AG04449 (cell line): Measurements from ENCODE around the gene M6PR.
"Not testable (repeated sequence)": the region's sequence is repeated elsewhere in the genome, so short reads cannot be mapped to it uniquely, and the experiment has no call there.

Experiments used
- CTCF ChIA-PET: fragments of 350-600 bp; formaldehyde crosslinking; extraction: SDS; loops from one replicate; lab custom pipeline; 2021; ENCODE audit warnings: antibody characterized with exemption; lab: Yijun Ruan, JAX
- POLR2A ChIA-PET: fragments of 400-600, 350-600 bp; formaldehyde crosslinking; extraction: SDS; loops from one replicate; lab custom pipeline; 2020; ENCODE audit warnings: antibody characterized with exemption, inconsistent platforms; lab: Yijun Ruan, JAX
- DNase-seq: peaks from one replicate; pipeline ENCODE4 v3.0.0-alpha.2; 2010; ENCODE audit warnings: low read depth, low spot score
- H3K4me3 ChIP-seq: 2 replicates; pipeline ENCODE4 v1.5.1; 2011; ENCODE audit warnings: low read depth, mild to moderate bottlenecking, control low read depth, low read length
- TF ChIP-seq, protein P1 (sequence below): IDR thresholded peaks from one replicate; pipeline ENCODE4 v1.5.1; 2011; ENCODE audit warnings: mild to moderate bottlenecking, moderate library complexity, low read length, control low read depth, inconsistent platforms; ENCODE audit not compliant: insufficient read depth; ENCODE audit errors: missing control alignments

M6PR gene

GRCh38 chr12:8916154-8916553 lies 33.3 kb downstream of the M6PR start:
- TF ChIP-seq, protein P1, sequence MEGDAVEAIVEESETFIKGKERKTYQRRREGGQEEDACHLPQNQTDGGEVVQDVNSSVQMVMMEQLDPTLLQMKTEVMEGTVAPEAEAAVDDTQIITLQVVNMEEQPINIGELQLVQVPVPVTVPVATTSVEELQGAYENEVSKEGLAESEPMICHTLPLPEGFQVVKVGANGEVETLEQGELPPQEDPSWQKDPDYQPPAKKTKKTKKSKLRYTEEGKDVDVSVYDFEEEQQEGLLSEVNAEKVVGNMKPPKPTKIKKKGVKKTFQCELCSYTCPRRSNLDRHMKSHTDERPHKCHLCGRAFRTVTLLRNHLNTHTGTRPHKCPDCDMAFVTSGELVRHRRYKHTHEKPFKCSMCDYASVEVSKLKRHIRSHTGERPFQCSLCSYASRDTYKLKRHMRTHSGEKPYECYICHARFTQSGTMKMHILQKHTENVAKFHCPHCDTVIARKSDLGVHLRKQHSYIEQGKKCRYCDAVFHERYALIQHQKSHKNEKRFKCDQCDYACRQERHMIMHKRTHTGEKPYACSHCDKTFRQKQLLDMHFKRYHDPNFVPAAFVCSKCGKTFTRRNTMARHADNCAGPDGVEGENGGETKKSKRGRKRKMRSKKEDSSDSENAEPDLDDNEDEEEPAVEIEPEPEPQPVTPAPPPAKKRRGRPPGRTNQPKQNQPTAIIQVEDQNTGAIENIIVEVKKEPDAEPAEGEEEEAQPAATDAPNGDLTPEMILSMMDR, result no peak
- ChIA-PET CTCF (interaction anchor here (1.5 to 5.2 kb wide), 2 partner anchors 26 to 234 kb away, joined by 5 to 43 read pairs; no protein-coding TSS in a partner anchor), POLR2A (no interaction called here)
- DNase-seq, result no peak
- H3K4me3 ChIP-seq, result no peak overlapping the region

DNA sequence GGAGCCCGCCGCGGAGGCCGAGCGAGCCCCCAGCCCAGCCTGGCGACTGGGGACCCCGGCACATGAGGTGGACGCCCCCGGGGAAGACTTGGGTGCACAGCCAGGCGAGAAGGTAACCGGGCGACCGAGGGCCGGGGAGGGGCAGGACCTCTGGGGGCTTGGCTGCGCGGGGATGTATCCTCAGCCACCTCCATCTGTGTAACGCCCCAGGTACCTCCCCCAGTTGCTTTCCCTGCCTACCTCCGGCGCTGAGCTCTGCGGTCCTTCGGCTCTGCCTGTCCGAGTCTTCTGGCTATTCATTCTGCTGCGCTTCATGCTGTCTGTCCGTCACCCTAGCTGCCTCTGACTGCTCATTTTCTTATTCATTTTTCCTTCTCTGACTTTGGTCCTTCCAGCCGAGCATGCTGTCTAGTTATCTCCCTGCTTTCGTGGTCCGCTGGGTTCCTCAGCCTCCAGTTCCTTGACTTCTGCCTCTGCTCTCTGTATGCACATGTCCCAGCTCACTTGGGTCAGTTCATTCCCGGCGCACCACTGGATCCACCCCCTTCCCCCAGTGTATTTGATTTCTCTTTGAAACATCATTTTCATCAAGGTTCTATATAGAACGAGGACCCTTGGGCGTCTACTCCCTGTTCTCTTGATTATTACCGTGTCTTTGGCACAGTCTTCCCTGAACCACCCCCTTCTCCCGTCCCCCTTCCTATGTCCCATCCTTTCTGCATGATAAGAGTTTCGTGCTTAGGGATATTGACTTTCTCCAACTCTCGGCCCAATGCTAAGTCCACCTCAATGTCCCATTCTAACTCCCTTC lies 34.5 kb downstream of the M6PR start:
- DNase-seq, result no peak
- POLR2A ChIA-PET, result interaction anchor here (0.6 kb wide), 1 partner anchor 393 kb away, joined by 3 read pairs; no protein-coding TSS in a partner anchor
- H3K4me3 ChIP-seq, result peak overlapping the region; percentile 83
- CTCF ChIA-PET, result interaction anchor here (0.7 to 5.2 kb wide), 7 partner anchors 11 to 371 kb away, joined by 3 to 43 read pairs (median 4); no protein-coding TSS in a partner anchor
- TF ChIP-seq, protein P1, result no peak

GRCh38 chr12:8914033-8914715 lies 35.3 kb downstream of the M6PR start, which contains the start of gene PHC1:
Gene PHC1, plus strand, starts transcription at chr12:8914509. Its CDS starts 3,169 bp downstream, at chr12:8917678.
- not testable (repeated sequence) for DNase-seq
- peak within 1 kb of the TSS; percentile 83 for H3K4me3 ChIP-seq
- TF ChIP-seq, protein P1, result peak; percentile 55
- ChIA-PET CTCF (interaction anchor here (0.7 to 5.2 kb wide), 12 partner anchors 10 to 370 kb away, joined by 3 to 43 read pairs (median 4); no protein-coding TSS in a partner anchor), POLR2A (interaction anchor here (1.0 kb wide), 1 partner anchor 35 kb away, joined by 5 read pairs; the partner anchor contains the start of gene M6PR)

DNA sequence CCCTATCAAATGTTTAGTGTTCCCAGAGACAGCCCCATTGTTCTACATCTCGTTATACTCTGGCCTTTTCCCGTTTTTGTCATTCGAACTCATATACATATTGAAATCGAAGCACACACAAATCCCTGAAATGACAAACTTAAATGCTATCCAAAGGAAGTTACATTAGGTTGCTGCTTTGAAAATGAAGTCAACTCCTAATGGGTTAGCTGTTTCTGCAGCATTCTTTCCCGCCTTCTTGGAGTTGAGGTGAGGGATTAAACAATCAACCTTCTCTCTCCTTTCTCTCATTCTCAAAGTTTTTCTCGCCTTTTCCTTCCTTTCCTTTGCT lies 35.8 kb downstream of the M6PR start:
- ChIA-PET CTCF (interaction anchor here (0.7 to 5.2 kb wide), 10 partner anchors 9 to 370 kb away, joined by 3 to 43 read pairs (median 4); no protein-coding TSS in a partner anchor), POLR2A (interaction anchor here (1.0 kb wide), 1 partner anchor 35 kb away, joined by 5 read pairs; the partner anchor contains the start of gene M6PR)
- TF ChIP-seq, protein P1, result no peak
- no peak for DNase-seq
- peak overlapping the region; percentile 70 for H3K4me3 ChIP-seq

DNA sequence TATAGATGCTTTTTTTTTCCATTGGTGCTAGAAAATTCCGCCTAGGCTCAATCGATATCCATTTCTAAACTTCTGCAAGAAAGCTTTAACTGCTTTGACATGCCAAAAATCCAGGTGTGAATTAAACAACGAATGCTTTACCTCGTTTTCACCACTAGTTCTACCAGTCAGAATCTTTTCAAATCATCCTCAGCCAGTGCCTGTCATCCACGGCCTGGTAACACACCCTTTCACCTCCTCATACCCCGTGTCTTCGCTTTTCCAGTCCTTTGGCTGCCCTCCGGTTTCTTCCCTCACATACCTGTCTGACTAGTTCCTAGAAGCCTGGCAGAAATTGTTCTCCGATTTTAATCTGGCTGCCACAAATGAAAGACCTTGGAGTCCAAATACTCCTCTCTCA lies 36.5 kb downstream of the M6PR start:
- TF ChIP-seq, protein P1, result no peak
- no peak for DNase-seq
- ChIA-PET POLR2A (interaction anchor here (0.6 kb wide), 1 partner anchor 304 kb away, joined by 3 read pairs; no protein-coding TSS in a partner anchor), CTCF (interaction anchor here (0.6 to 5.2 kb wide), 6 partner anchors 11 to 255 kb away, joined by 3 to 43 read pairs (median 6); partner anchors contain the start of gene M6PR)
- H3K4me3 ChIP-seq, result no peak overlapping the region
